SU-DHL-6 (cell line): ENCODE data around the gene TBC1D20.

ENCODE experiments used
- H2AFZ ChIP-seq: fragments of 200-600 bp; sonication (generic); 2 replicates; pipeline ENCODE4 v1.6.1; 2014; ENCODE audit warnings: low read depth, mild to moderate bottlenecking, moderate library complexity, mixed read lengths, antibody characterized with exemption, low read length; ENCODE audit not compliant: severe bottlenecking
- H3F3A ChIP-seq: fragments of 200-600 bp; shearing (Covaris generic); 2 replicates; pipeline ENCODE4 v1.6.0; 2016; ENCODE audit warnings: antibody characterized with exemption, mild to moderate bottlenecking; ENCODE audit not compliant: insufficient read depth
- H3K27ac ChIP-seq: fragments of 200-600 bp; sonication (generic); 2 replicates; pipeline ENCODE4 v1.5.1; 2016; ENCODE audit warnings: low read depth, mild to moderate bottlenecking, low read length, moderate library complexity, mixed read lengths
- H3K27me3 ChIP-seq: fragments of 200-600 bp; sonication (generic), shearing (Covaris generic); 2 replicates; pipeline ENCODE4 v1.6.0; 2014; ENCODE audit warnings: mild to moderate bottlenecking, low read length
- H3K36me3 ChIP-seq: fragments of 200-600 bp; sonication (generic); 2 replicates; pipeline ENCODE4 v1.6.1; 2014; ENCODE audit warnings: mild to moderate bottlenecking, low read length, mixed read lengths
- H3K4me2 ChIP-seq: fragments of 300-600, 200-600 bp; shearing (Covaris generic), sonication (generic); 2 replicates; pipeline ENCODE4 v1.6.0; 2014; ENCODE audit warnings: low read length, low read depth, mild to moderate bottlenecking; ENCODE audit not compliant: poor library complexity, severe bottlenecking
- H3K4me3 ChIP-seq: fragments of 200-600 bp; sonication (generic); 2 replicates; pipeline ENCODE4 v1.5.1; 2014; ENCODE audit warnings: antibody characterized with exemption, low read length, mild to moderate bottlenecking, mixed read lengths; ENCODE audit not compliant: insufficient read depth, poor library complexity, severe bottlenecking
- H3K79me2 ChIP-seq: fragments of 200-600 bp; sonication (generic); 2 replicates; pipeline ENCODE4 v1.6.1; 2014; ENCODE audit warnings: mild to moderate bottlenecking, low read length, moderate library complexity; ENCODE audit not compliant: insufficient read depth
- H3K9ac ChIP-seq: fragments of 200-600 bp; sonication (generic); 2 replicates; pipeline ENCODE4 v1.7.0; 2014; ENCODE audit warnings: mild to moderate bottlenecking, low read length
- H3K9me2 ChIP-seq: fragments of 200-600 bp; sonication (generic); replicated peaks from 2 replicates; pipeline ENCODE4 v1.6.1; 2014; ENCODE audit warnings: low read length; ENCODE audit not compliant: insufficient read depth
- H3K9me3 ChIP-seq: fragments of 200-600 bp; sonication (generic); 2 replicates; pipeline ENCODE4 v1.6.1; 2014; ENCODE audit warnings: low read length, mixed read lengths; ENCODE audit not compliant: insufficient read depth
- H4K20me1 ChIP-seq: fragments of 200-600 bp; sonication (generic); 2 replicates; pipeline ENCODE4 v1.6.1; 2014; ENCODE audit warnings: low read depth, mild to moderate bottlenecking, antibody characterized with exemption, low read length, moderate library complexity, mixed read lengths
- EZH2phosphoT487 ChIP-seq: fragments of 200-600 bp; sonication (generic), shearing (Covaris generic); conservative IDR thresholded peaks from 2 replicates; pipeline ENCODE4 v1.6.1; 2018; ENCODE audit warnings: mild to moderate bottlenecking, antibody characterized with exemption, low read length, moderate library complexity, mixed read lengths
- TF ChIP-seq, protein P1 (sequence below): fragments of 200-600 bp; sonication (generic); IDR thresholded peaks from one replicate; pipeline ENCODE4 v1.5.1; 2017; ENCODE audit warnings: antibody characterized with exemption, mild to moderate bottlenecking, low read length, moderate library complexity; ENCODE audit not compliant: insufficient read depth, poor library complexity, severe bottlenecking

TBC1D20 gene

DNA sequence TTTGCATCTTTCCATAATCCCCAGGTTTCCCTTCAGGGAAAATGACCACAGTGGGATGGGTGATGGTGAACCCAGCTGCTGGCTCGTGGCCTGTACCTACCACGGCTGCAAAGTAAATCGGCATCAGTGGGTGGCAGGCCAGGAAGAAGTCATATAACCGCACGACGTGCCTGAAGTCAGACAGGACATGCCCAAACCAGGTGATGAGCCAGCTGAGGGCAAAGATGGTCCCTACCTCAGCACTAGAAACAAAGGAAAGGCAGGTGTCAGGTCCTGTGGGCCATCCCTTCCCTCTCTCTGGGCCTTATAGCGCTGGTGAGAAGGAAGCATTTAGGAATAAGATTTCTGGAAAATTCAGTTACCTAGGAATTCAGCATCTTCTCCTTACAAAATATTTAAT, 22.2 kb downstream of the TBC1D20 start:
- no peaks in the 10 kb centered on the region for H4K20me1 ChIP-seq
- H3K79me2 ChIP-seq = no peaks in the 10 kb centered on the region
- peaks cover 9% of the 10 kb centered on the region; the same call in 1 of the 2 replicates for H3K36me3 ChIP-seq
- no peaks in the 10 kb centered on the region for H3F3A ChIP-seq
- H2AFZ ChIP-seq = no peak overlapping the region
- H3K27me3 ChIP-seq = no peaks in the 10 kb centered on the region
- no peaks in the 10 kb centered on the region for H3K9me2 ChIP-seq
- H3K4me2 ChIP-seq = no peak overlapping the region
- no peak for TF ChIP-seq EZH2phosphoT487
- TF ChIP-seq, protein P1, sequence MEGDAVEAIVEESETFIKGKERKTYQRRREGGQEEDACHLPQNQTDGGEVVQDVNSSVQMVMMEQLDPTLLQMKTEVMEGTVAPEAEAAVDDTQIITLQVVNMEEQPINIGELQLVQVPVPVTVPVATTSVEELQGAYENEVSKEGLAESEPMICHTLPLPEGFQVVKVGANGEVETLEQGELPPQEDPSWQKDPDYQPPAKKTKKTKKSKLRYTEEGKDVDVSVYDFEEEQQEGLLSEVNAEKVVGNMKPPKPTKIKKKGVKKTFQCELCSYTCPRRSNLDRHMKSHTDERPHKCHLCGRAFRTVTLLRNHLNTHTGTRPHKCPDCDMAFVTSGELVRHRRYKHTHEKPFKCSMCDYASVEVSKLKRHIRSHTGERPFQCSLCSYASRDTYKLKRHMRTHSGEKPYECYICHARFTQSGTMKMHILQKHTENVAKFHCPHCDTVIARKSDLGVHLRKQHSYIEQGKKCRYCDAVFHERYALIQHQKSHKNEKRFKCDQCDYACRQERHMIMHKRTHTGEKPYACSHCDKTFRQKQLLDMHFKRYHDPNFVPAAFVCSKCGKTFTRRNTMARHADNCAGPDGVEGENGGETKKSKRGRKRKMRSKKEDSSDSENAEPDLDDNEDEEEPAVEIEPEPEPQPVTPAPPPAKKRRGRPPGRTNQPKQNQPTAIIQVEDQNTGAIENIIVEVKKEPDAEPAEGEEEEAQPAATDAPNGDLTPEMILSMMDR = no peak
- H3K9me3 ChIP-seq = no peaks in the 10 kb centered on the region
- H3K4me3 ChIP-seq = no peak overlapping the region
- H3K27ac ChIP-seq = no peak overlapping the region
- no peak overlapping the region for H3K9ac ChIP-seq

DNA sequence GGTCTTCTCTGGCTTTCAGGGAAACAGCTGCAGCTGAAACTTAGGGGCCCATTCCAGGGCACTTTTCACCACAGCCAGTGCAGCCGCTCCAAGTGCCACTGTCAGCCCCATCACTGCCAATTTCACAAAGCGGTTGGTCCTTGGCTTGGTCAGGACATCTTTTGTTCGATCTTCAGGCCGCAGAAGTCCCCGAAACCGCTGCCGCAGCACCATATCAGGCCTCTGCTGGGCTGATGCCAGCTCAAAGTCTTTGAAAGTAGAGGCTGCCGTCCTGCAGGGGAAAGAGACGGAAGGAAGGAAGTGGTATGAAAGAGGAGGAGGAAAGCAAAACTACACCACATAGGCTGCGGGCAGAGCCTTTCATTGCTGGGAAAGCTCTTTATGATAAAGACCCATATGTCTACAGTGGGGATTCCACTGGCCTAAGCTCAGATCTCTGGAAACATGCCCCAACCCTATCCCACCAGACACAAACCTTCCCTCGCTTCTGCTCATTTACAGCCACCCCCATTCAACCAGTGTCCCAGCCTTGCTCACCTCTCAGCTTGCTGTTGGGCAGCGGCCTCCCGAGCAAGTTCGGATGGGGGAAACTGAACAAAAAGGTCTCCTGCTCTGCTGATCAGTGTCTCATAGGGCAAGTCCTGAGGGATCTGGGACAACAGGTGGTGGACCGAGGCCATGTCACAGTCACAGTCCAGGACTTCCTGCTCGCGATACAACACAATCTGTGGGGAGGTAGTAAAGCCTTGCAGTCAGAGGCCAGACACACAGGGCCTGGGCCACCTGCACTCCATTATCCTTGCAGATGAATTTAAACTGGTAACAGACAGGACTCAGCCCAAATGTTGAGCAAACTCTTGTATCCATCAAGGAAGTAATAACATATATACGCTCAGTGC, 23.5 kb downstream of the TBC1D20 start:
- Histone ChIP-seq H3K4me3 (no peak overlapping the region), H3F3A (no peaks in the 10 kb centered on the region), H3K9ac (no peak overlapping the region), H3K36me3 (peaks cover 9% of the 10 kb centered on the region; the same call in 1 of the 2 replicates), H2AFZ (no peak overlapping the region), H3K9me2 (no peaks in the 10 kb centered on the region), H3K79me2 (no peaks in the 10 kb centered on the region), H4K20me1 (no peaks in the 10 kb centered on the region), H3K9me3 (no peaks in the 10 kb centered on the region), H3K4me2 (no peak overlapping the region), H3K27ac (no peak overlapping the region), H3K27me3 (no peaks in the 10 kb centered on the region)
- TF ChIP-seq, protein P1 = no peak
- TF ChIP-seq EZH2phosphoT487 = no peak

GRCh38 chr20:437787-438486, 24.4 kb downstream of the TBC1D20 start:
- H4K20me1 ChIP-seq = no peaks in the 10 kb centered on the region
- H3K4me2 ChIP-seq = no peak overlapping the region
- H3K9ac ChIP-seq = no peak overlapping the region
- H3K36me3 ChIP-seq = peaks cover 9% of the 10 kb centered on the region; the same call in 1 of the 2 replicates
- no peaks in the 10 kb centered on the region for H3K79me2 ChIP-seq
- H2AFZ ChIP-seq = no peak overlapping the region
- H3K27ac ChIP-seq = no peak overlapping the region
- H3K27me3 ChIP-seq = no peaks in the 10 kb centered on the region
- no peaks in the 10 kb centered on the region for H3K9me3 ChIP-seq
- no peaks in the 10 kb centered on the region for H3K9me2 ChIP-seq
- no peak overlapping the region for H3K4me3 ChIP-seq
- TF ChIP-seq, protein P1 = no peak
- no peak for TF ChIP-seq EZH2phosphoT487
- no peaks in the 10 kb centered on the region for H3F3A ChIP-seq
